Smooth muscle cell of the coronary artery (primary cell): ENCODE measurements around the gene TMC5. TPM values are rescaled to one million over a fixed set of nuclear protein-coding genes. Genes with fewer than 3 reads are reported as not detected.

Experiments
- total RNA-seq: library from RNA; depleted of rRNA; stranded (reverse); fragments of >200 nt; gene quantifications from 2 replicates; pipeline ENCODE4 v1.2.3, GENCODE V29; 2014; ENCODE audit warnings: low replicate concordance

The TMC5 gene
- not detected in 2 replicates for total RNA-seq

GRCh38 chr16:19417640-19418039 is at the start of gene TMC5:
Gene TMC5 (plus strand): TSS chr16:19417883. CDS start chr16:19440039, 22,156 bp downstream.

GRCh38 chr16:19521471-19522396 is 104.1 kb downstream of the TMC5 start, which contains the start of gene GDE1:
Gene GDE1 (minus strand): TSS chr16:19522098. CDS start chr16:19521964, 134 bp downstream.

GRCh38 chr16:19523559-19524355 is 106.1 kb downstream of the TMC5 start, which contains the start of gene CCP110:
Gene CCP110 (plus strand): TSS chr16:19523942. CDS start chr16:19527882, 3,940 bp downstream.

Other genes with a start within 250 kb of the TMC5 start
- 0.12 and 0.15 TPM in 2 replicates for gene SYT17, start 249.6 kb upstream of the TMC5 start, total RNA-seq
- gene CLEC19A, start 132.2 kb upstream of the TMC5 start, total RNA-seq, result not detected in 2 replicates
- gene GDE1, start 104.2 kb downstream of the TMC5 start, total RNA-seq, result 23.5 and 33.7 TPM in 2 replicates
- 7.5 and 8.6 TPM in 2 replicates for gene CCP110, start 106.1 kb downstream of the TMC5 start, total RNA-seq
- 28.4 and 28.9 TPM in 2 replicates for gene VPS35L, start 137.8 kb downstream of the TMC5 start, total RNA-seq